GM23338 (cell line): ENCODE measurements around the gene CDIPT. TPM values are rescaled to one million over a fixed set of nuclear protein-coding genes. Genes with fewer than 3 reads are reported as not detected.

Experiments
- EZH2 ChIP-seq: fragments of 200-600 bp; sonication (generic); IDR thresholded peaks from one replicate; pipeline ENCODE4 v1.8.0; 2017; ENCODE audit warnings: antibody characterized with exemption, mild to moderate bottlenecking, low read depth; ENCODE audit not compliant: unreplicated experiment
- EZH2phosphoT487 ChIP-seq: fragments of 200-600 bp; sonication (generic); IDR thresholded peaks from one replicate; pipeline ENCODE4 v1.8.1; 2018; ENCODE audit warnings: antibody characterized with exemption; ENCODE audit not compliant: unreplicated experiment
- NANOG ChIP-seq: IDR thresholded peaks from 2 replicates; pipeline ENCODE4 v1.6.1; 2016; ENCODE audit warnings: antibody characterized with exemption, borderline replicate concordance
- STAT1 ChIP-seq: IDR thresholded peaks from one replicate; pipeline ENCODE4 v1.6.1; 2016; ENCODE audit warnings: antibody characterized with exemption; ENCODE audit not compliant: unreplicated experiment
- ZNF331 ChIP-seq: fragments of 250-450 bp; sonication (Bioruptor Pico); IDR thresholded peaks from 2 replicates; pipeline ENCODE4 v1.5.0; 2020; ENCODE audit warnings: low read depth, mild to moderate bottlenecking, moderate library complexity
- polyA plus RNA-seq: library from polyadenylated mRNA; unstranded; fragments of >200 nt; fragmentation: Nextera tagmentation; extraction: Ambion mirVana; gene quantifications from 2 replicates; pipeline ENCODE4 v1.2.1, GENCODE V29; 2016
- total RNA-seq: library from RNA; depleted of rRNA; stranded (reverse); fragments of >200 nt; shearing (Covaris generic); gene quantifications from 2 replicates; pipeline ENCODE4 v1.2.3, GENCODE V29; 2014
- TF ChIP-seq, protein P1 (sequence below): fragments of 250-450 bp; sonication (Bioruptor Pico); IDR thresholded peaks from 2 replicates; pipeline ENCODE4 v1.5.0; 2020; ENCODE audit warnings: mild to moderate bottlenecking, moderate library complexity
- TF ChIP-seq, protein P2 (sequence below): IDR thresholded peaks from one replicate; pipeline ENCODE4 v1.6.1; 2018; ENCODE audit warnings: antibody characterized with exemption; ENCODE audit not compliant: unreplicated experiment

CDIPT gene
- total and polyA plus RNA-seq, 2 experiments from 2014 or later = 36.2 to 78.1 TPM

GRCh38 chr16:29881050-29881449 is 18.0 kb upstream of the CDIPT start (continued):
- TF ChIP-seq, protein P1, sequence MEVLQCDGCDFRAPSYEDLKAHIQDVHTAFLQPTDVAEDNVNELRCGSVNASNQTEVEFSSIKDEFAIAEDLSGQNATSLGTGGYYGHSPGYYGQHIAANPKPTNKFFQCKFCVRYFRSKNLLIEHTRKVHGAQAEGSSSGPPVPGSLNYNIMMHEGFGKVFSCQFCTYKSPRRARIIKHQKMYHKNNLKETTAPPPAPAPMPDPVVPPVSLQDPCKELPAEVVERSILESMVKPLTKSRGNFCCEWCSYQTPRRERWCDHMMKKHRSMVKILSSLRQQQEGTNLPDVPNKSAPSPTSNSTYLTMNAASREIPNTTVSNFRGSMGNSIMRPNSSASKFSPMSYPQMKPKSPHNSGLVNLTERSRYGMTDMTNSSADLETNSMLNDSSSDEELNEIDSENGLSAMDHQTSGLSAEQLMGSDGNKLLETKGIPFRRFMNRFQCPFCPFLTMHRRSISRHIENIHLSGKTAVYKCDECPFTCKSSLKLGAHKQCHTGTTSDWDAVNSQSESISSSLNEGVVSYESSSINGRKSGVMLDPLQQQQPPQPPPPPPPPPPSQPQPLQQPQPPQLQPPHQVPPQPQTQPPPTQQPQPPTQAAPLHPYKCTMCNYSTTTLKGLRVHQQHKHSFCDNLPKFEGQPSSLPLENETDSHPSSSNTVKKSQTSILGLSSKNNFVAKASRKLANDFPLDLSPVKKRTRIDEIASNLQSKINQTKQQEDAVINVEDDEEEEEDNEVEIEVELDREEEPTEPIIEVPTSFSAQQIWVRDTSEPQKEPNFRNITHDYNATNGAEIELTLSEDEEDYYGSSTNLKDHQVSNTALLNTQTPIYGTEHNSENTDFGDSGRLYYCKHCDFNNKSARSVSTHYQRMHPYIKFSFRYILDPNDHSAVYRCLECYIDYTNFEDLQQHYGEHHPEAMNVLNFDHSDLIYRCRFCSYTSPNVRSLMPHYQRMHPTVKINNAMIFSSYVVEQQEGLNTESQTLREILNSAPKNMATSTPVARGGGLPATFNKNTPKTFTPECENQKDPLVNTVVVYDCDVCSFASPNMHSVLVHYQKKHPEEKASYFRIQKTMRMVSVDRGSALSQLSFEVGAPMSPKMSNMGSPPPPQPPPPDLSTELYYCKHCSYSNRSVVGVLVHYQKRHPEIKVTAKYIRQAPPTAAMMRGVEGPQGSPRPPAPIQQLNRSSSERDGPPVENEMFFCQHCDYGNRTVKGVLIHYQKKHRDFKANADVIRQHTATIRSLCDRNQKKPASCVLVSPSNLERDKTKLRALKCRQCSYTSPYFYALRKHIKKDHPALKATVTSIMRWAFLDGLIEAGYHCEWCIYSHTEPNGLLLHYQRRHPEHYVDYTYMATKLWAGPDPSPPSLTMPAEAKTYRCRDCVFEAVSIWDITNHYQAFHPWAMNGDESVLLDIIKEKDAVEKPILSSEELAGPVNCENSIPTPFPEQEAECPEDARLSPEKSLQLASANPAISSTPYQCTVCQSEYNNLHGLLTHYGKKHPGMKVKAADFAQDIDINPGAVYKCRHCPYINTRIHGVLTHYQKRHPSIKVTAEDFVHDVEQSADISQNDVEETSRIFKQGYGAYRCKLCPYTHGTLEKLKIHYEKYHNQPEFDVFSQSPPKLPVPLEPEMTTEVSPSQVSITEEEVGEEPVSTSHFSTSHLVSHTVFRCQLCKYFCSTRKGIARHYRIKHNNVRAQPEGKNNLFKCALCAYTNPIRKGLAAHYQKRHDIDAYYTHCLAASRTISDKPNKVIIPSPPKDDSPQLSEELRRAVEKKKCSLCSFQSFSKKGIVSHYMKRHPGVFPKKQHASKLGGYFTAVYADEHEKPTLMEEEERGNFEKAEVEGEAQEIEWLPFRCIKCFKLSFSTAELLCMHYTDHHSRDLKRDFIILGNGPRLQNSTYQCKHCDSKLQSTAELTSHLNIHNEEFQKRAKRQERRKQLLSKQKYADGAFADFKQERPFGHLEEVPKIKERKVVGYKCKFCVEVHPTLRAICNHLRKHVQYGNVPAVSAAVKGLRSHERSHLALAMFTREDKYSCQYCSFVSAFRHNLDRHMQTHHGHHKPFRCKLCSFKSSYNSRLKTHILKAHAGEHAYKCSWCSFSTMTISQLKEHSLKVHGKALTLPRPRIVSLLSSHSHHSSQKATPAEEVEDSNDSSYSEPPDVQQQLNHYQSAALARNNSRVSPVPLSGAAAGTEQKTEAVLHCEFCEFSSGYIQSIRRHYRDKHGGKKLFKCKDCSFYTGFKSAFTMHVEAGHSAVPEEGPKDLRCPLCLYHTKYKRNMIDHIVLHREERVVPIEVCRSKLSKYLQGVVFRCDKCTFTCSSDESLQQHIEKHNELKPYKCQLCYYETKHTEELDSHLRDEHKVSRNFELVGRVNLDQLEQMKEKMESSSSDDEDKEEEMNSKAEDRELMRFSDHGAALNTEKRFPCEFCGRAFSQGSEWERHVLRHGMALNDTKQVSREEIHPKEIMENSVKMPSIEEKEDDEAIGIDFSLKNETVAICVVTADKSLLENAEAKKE = no peak
- TF ChIP-seq ZNF331 (no peak), EZH2 (no peak), EZH2phosphoT487 (no peak), NANOG (no peak), STAT1 (no peak)
- TF ChIP-seq, protein P2, sequence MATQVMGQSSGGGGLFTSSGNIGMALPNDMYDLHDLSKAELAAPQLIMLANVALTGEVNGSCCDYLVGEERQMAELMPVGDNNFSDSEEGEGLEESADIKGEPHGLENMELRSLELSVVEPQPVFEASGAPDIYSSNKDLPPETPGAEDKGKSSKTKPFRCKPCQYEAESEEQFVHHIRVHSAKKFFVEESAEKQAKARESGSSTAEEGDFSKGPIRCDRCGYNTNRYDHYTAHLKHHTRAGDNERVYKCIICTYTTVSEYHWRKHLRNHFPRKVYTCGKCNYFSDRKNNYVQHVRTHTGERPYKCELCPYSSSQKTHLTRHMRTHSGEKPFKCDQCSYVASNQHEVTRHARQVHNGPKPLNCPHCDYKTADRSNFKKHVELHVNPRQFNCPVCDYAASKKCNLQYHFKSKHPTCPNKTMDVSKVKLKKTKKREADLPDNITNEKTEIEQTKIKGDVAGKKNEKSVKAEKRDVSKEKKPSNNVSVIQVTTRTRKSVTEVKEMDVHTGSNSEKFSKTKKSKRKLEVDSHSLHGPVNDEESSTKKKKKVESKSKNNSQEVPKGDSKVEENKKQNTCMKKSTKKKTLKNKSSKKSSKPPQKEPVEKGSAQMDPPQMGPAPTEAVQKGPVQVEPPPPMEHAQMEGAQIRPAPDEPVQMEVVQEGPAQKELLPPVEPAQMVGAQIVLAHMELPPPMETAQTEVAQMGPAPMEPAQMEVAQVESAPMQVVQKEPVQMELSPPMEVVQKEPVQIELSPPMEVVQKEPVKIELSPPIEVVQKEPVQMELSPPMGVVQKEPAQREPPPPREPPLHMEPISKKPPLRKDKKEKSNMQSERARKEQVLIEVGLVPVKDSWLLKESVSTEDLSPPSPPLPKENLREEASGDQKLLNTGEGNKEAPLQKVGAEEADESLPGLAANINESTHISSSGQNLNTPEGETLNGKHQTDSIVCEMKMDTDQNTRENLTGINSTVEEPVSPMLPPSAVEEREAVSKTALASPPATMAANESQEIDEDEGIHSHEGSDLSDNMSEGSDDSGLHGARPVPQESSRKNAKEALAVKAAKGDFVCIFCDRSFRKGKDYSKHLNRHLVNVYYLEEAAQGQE = no peak
